Ovary (tissue), 9 donors: ENCODE results near the gene SH3PXD2A. TPM values are rescaled to one million over a fixed set of nuclear protein-coding genes. Genes with fewer than 3 reads are reported as not detected.
"Not testable (repeated sequence)": the region's sequence is repeated elsewhere in the genome, so short reads cannot be mapped to it uniquely, and the experiment has no call there.

ENCODE experiments used
- DNase-seq, 5 donors: peaks; one replicate each; pipeline ENCODE4 v3.0.0-alpha.2; 2019 to 2020
- H3K27ac ChIP-seq, 2 donors: fragments of 200-600 bp; one replicate each; pipeline versions ENCODE4 v1.5.1 to v1.8.0; 2019 to 2022
- H3K27me3 ChIP-seq: fragments of 200-600 bp; one replicate; pipeline ENCODE4 v1.8.0; 2022
- H3K36me3 ChIP-seq: fragments of 200-600 bp; sonication (generic); one replicate; pipeline ENCODE4 v1.5.1; 2019
- H3K4me1 ChIP-seq: one replicate; pipeline ENCODE4 v1.8.1; 2013; ENCODE audit warnings: mild to moderate bottlenecking, moderate library complexity; ENCODE audit not compliant: insufficient read depth
- H3K4me3 ChIP-seq: fragments of 200-600 bp; sonication (generic); one replicate; pipeline ENCODE4 v1.5.1; 2017
- H3K9me3 ChIP-seq, 2 donors: fragments of 200-600 bp in 1 of 2; sonication (generic) in 1 of 2; one replicate each; pipeline versions ENCODE4 v1.5.1 to v1.8.1; 2013 to 2019; ENCODE audit warnings: mild to moderate bottlenecking in 1 of 2, moderate library complexity in 1 of 2
- EP300 ChIP-seq: sonication (generic); formaldehyde crosslinking; IDR thresholded peaks from one replicate; pipeline ENCODE4 v1.6.1; 2017; ENCODE audit warnings: antibody characterized with exemption
- POLR2A ChIP-seq: fragments of 450-650 bp; IDR thresholded peaks from one replicate; pipeline ENCODE4 v1.6.1; 2017; ENCODE audit warnings: antibody characterized with exemption, mild to moderate bottlenecking, moderate library complexity
- WGBS, 3 donors: extraction: QIAGEN DNeasy Blood & Tissue Kit in 1 of 3; methylation state at CpG; one replicate each; pipeline versions ENCODE4 v1.1.5 to v1.1.7; 2013 to 2017; 5-methylcytosine and 5-hydroxymethylcytosine counted together
- intact Hi-C, 4 donors: fragments of 100-400 bp; cut with DNase I; formaldehyde crosslinking; loops; one replicate each; pipeline versions ENCODE4 v1.11.0 to v1.15.1; 2022 to 2023
- polyA plus RNA-seq, 2 donors: library from polyadenylated mRNA; stranded (reverse); fragments of 200-250 nt in 1 of 2; fragments of 350-450 nt in 1 of 2; fragmentation: Illumina TruSeq in 1 of 2; extraction: RNeasy Lipid Tissue Mini Kit (QIAGEN cat#74804) in 1 of 2; gene quantifications; one replicate each; pipeline ENCODE4 v1.2.3, GENCODE V29; 2013 to 2014
- total RNA-seq, 7 donors: library from RNA; depleted of rRNA in 2 of 7; stranded (reverse); fragments of >200 nt in 2 of 7; fragmentation: NEBNext Ultra II Directional in 3 of 7; extraction: Animal tissue kit (Norgen Biotek cat#: 25700) in 3 of 7; gene quantifications; one replicate each; pipeline versions ENCODE4 v1.1.0 to v1.2.4, GENCODE V29; 2016 to 2023
- TF ChIP-seq, protein P1 (sequence below), 3 donors: fragments of 450-650 bp in 2 of 3; fragments of 200-600 bp in 1 of 3; IDR thresholded peaks; one replicate each; pipeline versions ENCODE4 v1.5.1 to v1.8.0; 2016 to 2022; ENCODE audit warnings: antibody characterized with exemption in 3 of 3, mild to moderate bottlenecking in 1 of 3
- donor health status: DM: no; HTN: no; CAD: no; lungs with moderate emphysema.
- donor health status: DM: no; HTN: no; CAD: no.
- donor health status: Bipolar disorder and iron deficiency.
- donor health status: DM: yes; HTN: yes; CAD: no.
- donor health status: DM: no; HTN: no; CAD: no.
- donor health status: DM: yes; HTN: yes; CAD: no.

Gene SH3PXD2A
- total and polyA plus RNA-seq, 9 donors, result 15.3 to 82.9 (median 52.2) TPM

DNA sequence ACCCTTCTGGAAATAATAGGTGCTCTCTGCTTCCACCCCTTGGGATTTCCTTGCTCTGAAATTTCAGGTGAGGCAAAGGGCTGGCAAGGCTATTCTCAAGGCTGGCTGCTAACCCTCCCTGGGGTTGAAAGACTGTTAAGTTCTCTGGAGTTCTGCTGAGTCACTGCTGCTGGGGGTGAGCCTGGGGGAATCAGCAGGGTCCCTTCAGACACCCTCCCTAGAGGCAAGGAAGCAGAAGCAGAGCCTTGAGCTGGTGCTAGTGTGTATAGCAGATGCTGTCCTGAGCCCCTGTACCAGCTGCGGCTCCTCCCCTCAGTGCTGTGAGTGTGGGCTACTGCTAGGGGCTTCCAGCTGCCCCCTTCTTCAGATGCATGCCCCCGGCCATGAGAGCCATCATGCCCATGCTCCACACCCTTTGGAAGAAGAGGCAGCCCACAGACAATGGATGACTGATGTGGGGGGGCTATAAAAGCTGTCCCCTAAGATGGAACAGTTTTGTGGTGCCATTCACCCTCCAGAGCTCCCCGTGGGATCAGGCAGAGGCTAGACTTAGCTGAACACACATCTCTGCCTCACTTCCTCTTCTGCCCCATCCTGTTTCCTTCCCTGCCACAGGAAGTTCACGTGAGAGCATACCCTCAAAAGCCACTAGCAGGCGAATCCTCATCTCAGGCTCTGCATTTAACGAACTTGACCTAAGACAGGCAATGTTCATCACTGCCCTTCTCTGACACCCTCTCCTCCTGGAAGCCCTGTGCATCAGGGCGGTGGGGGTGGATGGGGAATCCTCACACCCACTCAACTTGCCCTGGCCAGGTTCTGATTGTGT lies 91.8 kb downstream of the SH3PXD2A start:
- peaks cover 11% of the 10 kb centered on the region for H3K4me1 ChIP-seq
- DNase-seq, result no peak
- no peaks in the 10 kb centered on the region for H3K36me3 ChIP-seq
- intact Hi-C loops, result no loop called here
- TF ChIP-seq, protein P1, sequence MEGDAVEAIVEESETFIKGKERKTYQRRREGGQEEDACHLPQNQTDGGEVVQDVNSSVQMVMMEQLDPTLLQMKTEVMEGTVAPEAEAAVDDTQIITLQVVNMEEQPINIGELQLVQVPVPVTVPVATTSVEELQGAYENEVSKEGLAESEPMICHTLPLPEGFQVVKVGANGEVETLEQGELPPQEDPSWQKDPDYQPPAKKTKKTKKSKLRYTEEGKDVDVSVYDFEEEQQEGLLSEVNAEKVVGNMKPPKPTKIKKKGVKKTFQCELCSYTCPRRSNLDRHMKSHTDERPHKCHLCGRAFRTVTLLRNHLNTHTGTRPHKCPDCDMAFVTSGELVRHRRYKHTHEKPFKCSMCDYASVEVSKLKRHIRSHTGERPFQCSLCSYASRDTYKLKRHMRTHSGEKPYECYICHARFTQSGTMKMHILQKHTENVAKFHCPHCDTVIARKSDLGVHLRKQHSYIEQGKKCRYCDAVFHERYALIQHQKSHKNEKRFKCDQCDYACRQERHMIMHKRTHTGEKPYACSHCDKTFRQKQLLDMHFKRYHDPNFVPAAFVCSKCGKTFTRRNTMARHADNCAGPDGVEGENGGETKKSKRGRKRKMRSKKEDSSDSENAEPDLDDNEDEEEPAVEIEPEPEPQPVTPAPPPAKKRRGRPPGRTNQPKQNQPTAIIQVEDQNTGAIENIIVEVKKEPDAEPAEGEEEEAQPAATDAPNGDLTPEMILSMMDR (IDR thresholded peaks at IDR 0.05), result no peak
- no peak for TF ChIP-seq POLR2A
- no peak for TF ChIP-seq EP300
- H3K27ac ChIP-seq, result no peak overlapping the region
- no peak overlapping the region for H3K4me3 ChIP-seq
- no peaks in the 10 kb centered on the region for H3K27me3 ChIP-seq
- no peaks in the 10 kb centered on the region for H3K9me3 ChIP-seq
- 87 to 91% (median 89%) methylated on average over 7 of the region's 7 CpGs for WGBS, 3 donors

DNA sequence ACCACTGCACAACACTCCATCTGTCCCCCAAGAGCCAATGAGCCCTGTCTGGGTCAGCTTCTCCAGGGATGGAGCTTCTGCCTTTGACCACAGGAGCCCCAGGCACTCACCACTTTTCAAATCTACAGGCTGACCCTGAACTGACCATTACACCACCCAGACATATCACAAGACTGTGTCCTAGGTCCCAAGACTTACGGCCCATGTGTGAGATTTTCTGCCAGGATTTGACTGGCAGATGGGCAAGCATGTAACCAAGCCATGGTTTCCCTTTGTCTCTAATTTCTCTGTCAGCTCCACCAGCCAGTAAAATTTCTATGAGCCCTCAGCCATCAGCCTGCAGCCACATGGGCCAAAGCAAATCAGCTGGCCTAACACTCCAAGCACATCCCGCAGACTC lies 92.5 kb downstream of the SH3PXD2A start:
- intact Hi-C loops, result no loop called here
- H3K4me1 ChIP-seq, result peaks cover 12% of the 10 kb centered on the region
- no peak overlapping the region for H3K27ac ChIP-seq
- H3K27me3 ChIP-seq, result no peaks in the 10 kb centered on the region
- H3K9me3 ChIP-seq, result no peaks in the 10 kb centered on the region
- 95 to 98% (median 97%) methylated on average over 2 of the region's 2 CpGs for WGBS, 3 donors
- H3K36me3 ChIP-seq, result no peaks in the 10 kb centered on the region
- H3K4me3 ChIP-seq, result no peak overlapping the region
- DNase-seq, result no peak
- TF ChIP-seq, protein P1 (IDR thresholded peaks at IDR 0.05), result no peak
- TF ChIP-seq EP300 (no peak), POLR2A (no peak)

DNA sequence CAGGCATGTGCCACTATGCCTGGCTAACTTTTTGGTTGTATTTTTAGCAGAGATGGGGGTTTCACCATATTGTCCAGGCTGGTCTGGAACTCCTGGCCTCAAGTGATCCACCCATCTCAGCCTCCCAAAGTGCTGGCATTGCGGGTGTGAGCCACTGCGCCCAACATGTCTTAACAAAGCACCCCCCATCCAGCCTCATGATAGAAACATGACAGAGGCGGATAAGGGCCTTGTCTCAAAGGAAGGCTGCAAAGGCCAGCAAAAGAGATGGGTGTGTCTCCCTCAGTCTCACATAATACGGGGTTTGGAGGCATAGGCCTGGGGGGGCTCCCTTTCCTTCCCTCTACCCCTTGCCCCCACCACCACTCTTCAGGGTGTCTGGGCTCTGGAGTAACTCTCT lies 93.2 kb downstream of the SH3PXD2A start:
- Histone ChIP-seq H3K27me3 (no peaks in the 10 kb centered on the region), H3K36me3 (no peaks in the 10 kb centered on the region), H3K27ac (no peak overlapping the region), H3K9me3 (no peaks in the 10 kb centered on the region), H3K4me1 (peaks cover 15% of the 10 kb centered on the region), H3K4me3 (no peak overlapping the region)
- intact Hi-C loops, result no loop called here
- 94 to 98% (median 98%) methylated on average over 4 of the region's 4 CpGs for WGBS, 3 donors
- no peak for TF ChIP-seq POLR2A
- TF ChIP-seq, protein P1 (IDR thresholded peaks at IDR 0.05), result no peak
- no peak for TF ChIP-seq EP300
- no peak for DNase-seq

DNA sequence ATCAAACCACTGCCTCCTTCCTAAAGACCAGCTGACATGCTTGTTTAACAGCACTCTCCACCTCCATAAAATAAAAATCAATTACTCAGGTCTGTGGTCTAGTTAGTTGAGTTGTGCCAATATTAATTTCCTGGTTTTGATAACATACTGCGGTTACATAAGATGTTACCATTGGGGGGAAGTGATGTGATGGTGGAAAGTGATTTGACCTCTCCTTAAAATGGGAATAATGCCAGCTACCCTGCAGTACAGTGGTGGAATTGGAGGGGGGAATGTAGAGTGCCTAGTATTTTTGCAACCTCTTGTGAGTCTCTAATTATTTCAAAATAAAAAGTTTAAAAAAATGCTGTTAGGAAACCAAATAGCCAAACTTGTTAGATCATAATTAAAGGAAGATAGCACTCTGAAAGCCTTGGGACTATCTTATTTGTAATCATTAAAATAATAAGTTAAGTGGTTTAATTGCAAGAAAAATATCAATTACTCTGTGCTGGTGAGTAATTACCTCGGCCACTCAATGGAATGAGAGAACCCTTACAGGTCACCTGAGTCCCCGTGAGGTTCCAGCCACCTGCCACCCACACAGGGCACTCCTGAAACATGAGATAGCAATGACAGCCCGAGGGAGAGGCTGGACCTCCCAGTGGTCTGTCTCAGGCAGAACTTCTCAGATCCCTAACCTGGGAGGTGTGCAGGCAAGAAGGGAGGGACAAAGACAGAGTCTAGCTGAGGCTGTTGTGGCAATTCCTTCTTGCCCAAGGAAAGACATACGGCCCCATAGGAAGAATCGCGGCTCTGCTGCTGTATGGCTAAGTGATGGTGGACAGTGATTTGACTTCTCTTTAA lies 94.1 kb downstream of the SH3PXD2A start:
- Histone ChIP-seq H3K27ac (no peak overlapping the region), H3K36me3 (no peaks in the 10 kb centered on the region), H3K4me1 (peaks cover 15% of the 10 kb centered on the region), H3K27me3 (no peaks in the 10 kb centered on the region), H3K4me3 (no peak overlapping the region), H3K9me3 (no peaks in the 10 kb centered on the region)
- WGBS, 3 donors, result 82 to 90% (median 85%) methylated on average over 7 of the region's 7 CpGs
- intact Hi-C loops, result no loop called here
- TF ChIP-seq, protein P1 (IDR thresholded peaks at IDR 0.05), result no peak
- TF ChIP-seq POLR2A (no peak), EP300 (no peak)
- DNase-seq, result no peak

- H3K9me3 ChIP-seq, H3K27me3 ChIP-seq, H3K27ac ChIP-seq, intact Hi-C loops, H3K36me3 ChIP-seq, H3K4me3 ChIP-seq, DNase-seq: not testable (repeated sequence)
- WGBS, 3 donors, result 94 to 99% (median 97%) methylated on average over 3 of the region's 3 CpGs
- H3K4me1 ChIP-seq, result peaks cover 15% of the 10 kb centered on the region
Measured at GRCh38 chr10:103760233-103760632, 95.1 kb downstream of the SH3PXD2A start.
